Activated T-helper 9 cell treated with anti-CD3 and anti-CD28 coated beads, Interleukin-2, amount 50 U/mL, for 16 hours (primary cell): Measurements from ENCODE around the gene YARS1.
A peak's percentile ranks its signal among the peaks of the same experiment; 100 is the strongest.

Experiments used
- DNase-seq: peaks from one replicate; pipeline ENCODE4 v3.0.0-alpha.2; 2020; ENCODE audit warnings: low read depth

Gene YARS1

GRCh38 chr1:32780628-32781234, 36.4 kb downstream of the YARS1 start:
- DNase-seq, result no peak

- no peak for DNase-seq
Observed at GRCh38 chr1:32780005-32780404, 37.2 kb downstream of the YARS1 start.

- no peak for DNase-seq
Observed at GRCh38 chr1:32779242-32779641, 37.9 kb downstream of the YARS1 start.

- DNase-seq, result no peak
Observed at GRCh38 chr1:32775640-32776337, 41.4 kb downstream of the YARS1 start.

- DNase-seq, result no peak
Observed at GRCh38 chr1:32774950-32775634, 42.1 kb downstream of the YARS1 start.

GRCh38 chr1:32774464-32774808, 42.7 kb downstream of the YARS1 start:
- no peak for DNase-seq

- no peak for DNase-seq
Observed at GRCh38 chr1:32773764-32774463, 43.2 kb downstream of the YARS1 start.

GRCh38 chr1:32773018-32773763, 44.0 kb downstream of the YARS1 start:
- DNase-seq, result peak; percentile 49

GRCh38 chr1:32772281-32773017, 44.7 kb downstream of the YARS1 start:
- no peak for DNase-seq

GRCh38 chr1:32771561-32772280, 45.4 kb downstream of the YARS1 start:
- no peak for DNase-seq

GRCh38 chr1:32770741-32771548, 46.2 kb downstream of the YARS1 start:
- DNase-seq, result no peak

GRCh38 chr1:32770221-32770731, 46.9 kb downstream of the YARS1 start:
- no peak for DNase-seq

- no peak for DNase-seq
Observed at GRCh38 chr1:32769524-32770220, 47.5 kb downstream of the YARS1 start.

GRCh38 chr1:32768110-32768850, 48.9 kb downstream of the YARS1 start:
- DNase-seq, result no peak

- DNase-seq, result no peak
Observed at GRCh38 chr1:32767641-32768040, 49.5 kb downstream of the YARS1 start.

- DNase-seq, result no peak
Observed at GRCh38 chr1:32767156-32767555, 50.0 kb downstream of the YARS1 start.

GRCh38 chr1:32766328-32766972, 50.7 kb downstream of the YARS1 start:
- DNase-seq, result no peak
